Activated T-cell treated with anti-CD3 and anti-CD28 coated beads for 4 hours (primary cell): ENCODE results near the gene PRR30.

Experiments used
- DNase-seq: peaks from one replicate; pipeline ENCODE4 v3.0.0-alpha.2; 2020

The PRR30 gene

DNA sequence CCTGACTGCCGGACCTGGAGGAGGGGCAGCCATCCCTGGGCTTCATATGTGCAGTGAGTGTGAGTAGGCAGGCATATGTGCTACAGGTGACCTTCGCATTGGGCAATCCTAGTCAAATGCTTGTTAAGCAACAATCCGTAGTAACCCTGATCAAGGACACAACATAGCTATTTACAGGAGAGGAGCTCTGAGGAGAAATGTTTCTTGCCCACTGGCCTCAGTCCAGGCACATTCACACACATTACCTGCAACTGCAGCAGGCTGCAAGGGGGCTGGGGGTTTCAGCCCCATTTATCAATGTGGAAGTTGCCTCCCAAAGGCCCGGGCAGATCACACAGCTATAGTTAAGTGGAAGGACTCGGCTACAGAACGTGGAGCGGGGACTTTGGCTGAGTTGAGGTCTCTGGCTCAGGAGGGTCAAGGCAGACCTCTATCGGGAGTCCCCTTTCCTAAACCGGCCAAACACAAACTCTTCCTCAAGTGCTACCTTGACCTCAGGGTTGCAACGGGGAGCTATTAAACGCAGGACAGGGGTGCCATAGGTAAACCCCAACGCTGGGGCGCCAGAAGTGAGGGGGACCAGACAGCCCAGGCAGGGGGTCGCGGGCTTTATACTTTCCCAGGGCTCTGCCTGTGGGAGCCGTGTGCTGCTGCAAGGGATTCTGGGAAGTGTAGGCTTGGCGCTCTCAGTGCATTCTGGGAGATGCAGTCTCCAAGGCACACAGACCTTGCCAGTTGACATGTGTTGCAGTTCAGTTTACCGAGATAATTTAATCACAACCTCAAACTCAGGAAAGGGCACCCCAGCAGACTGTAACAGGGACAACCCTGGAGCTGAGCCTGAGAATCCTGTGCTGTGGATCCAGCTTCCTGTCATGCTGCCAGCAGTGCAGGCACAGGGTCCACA is 43.2 kb downstream of the PRR30 start:
- DNase-seq, result no peak

DNA sequence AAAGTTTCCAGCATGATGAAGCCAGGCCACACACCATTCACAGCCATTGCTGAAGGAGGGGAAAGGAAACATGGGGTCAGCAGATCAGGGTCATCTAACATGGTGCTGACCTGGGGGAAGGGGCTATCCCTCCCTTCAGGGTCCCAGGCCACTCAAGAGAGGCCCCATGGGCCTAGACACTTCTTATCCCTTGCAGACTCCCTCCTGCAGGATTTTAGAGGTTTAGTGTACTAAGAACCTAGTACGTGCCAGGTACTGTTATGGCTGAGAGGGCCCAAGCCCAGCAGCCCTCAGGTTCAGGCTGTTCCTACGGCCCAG is 43.8 kb downstream of the PRR30 start:
- no peak for DNase-seq

DNA sequence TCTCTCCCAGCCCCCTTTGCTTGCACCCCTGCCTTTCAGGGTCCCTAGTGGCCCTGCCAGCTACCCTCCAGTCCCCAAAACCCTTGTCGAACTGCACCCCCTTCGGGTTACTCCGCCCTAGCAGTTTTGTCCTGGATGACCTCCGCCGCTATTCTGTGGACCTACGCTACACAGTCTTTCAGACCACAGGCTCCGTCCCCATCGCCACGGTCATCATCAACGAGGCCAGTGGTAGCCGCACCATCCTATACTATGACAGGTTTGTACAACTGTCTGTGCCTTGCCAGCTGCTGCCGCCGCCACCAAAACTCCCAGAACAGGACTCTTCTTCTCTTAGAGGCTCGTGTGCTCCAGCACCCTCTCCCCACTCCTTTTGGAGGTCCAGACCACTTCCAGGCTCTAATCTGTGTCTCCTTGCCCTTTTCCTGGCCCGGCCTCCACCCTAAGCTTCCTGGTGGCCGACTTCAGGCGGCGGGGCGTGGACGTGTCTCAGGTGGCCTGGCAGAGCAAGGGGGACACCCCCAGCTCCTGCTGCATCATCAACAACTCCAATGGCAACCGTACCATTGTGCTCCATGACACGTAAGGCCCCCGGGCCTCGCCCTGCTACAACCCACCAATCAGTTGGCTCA is 44.7 kb downstream of the PRR30 start:
- DNase-seq, result no peak

GRCh38 chr2:27093430-27094352 is 45.5 kb downstream of the PRR30 start:
- no peak for DNase-seq

GRCh38 chr2:27092696-27093429 is 46.3 kb downstream of the PRR30 start:
- no peak for DNase-seq

- no peak for DNase-seq
These were observed 47.2 kb downstream of the PRR30 start for GRCh38 chr2:27091746-27092695.

GRCh38 chr2:27089111-27089954 is 49.9 kb downstream of the PRR30 start:
- no peak for DNase-seq

DNA sequence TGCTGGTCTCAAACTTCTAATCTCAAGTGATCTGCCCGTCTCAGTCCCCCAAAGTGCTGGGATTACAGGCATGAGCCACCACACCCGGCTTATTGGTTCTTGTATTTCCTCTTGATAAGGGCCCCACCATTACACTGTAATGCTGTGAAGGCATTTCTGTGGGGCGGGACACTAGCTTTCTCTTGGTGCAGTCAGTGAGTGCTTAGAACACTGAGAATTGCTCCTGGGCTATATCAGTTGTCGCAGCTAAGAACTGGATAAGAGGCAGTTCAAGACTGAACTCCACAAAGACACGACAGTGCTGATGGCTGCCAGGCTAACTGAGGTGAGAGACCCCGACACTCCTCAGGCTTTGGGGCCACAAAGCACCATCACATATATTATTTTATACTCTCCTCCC is 50.6 kb downstream of the PRR30 start:
- no peak for DNase-seq

- no peak for DNase-seq
These were observed 51.3 kb downstream of the PRR30 start for GRCh38 chr2:27087823-27088410.
